PC-9 (cell line): ENCODE results near the gene IFITM1.

Experiments used
- CTCF ChIP-seq: fragments of 200-600 bp; sonication (generic); conservative IDR thresholded peaks from 2 replicates; pipeline ENCODE4 v1.6.1; 2017; ENCODE audit warnings: mixed run types, antibody characterized with exemption, mild to moderate bottlenecking, moderate library complexity
- EZH2 ChIP-seq: fragments of 200-600 bp; sonication (generic); IDR thresholded peaks from 2 replicates; pipeline ENCODE4 v1.8.0; 2017; ENCODE audit warnings: antibody characterized with exemption, low read depth

- TF ChIP-seq CTCF (no peak), EZH2 (no peak)
Observed at GRCh38 chr11:283405-284104, 30.3 kb upstream of the IFITM1 start.
